Spleen (tissue), 11 donors: Measurements from ENCODE around the gene NEK3. TPM values are rescaled to one million over a fixed set of nuclear protein-coding genes. Genes with fewer than 3 reads are reported as not detected.
"Not testable (repeated sequence)": the region's sequence is repeated elsewhere in the genome, so short reads cannot be mapped to it uniquely, and the experiment has no call there.

Experiments
- DNase-seq: peaks from one replicate; pipeline ENCODE4 v3.0.0-alpha.2; 2020
- H3K27ac ChIP-seq, 8 donors: fragments of 200-600 bp; sonication (generic) in 7 of 8; 1 replicate in 4 of 8; 2 replicates in 4 of 8; pipeline versions ENCODE4 v1.5.0 to v1.8.0; 2016 to 2021; ENCODE audit warnings: inconsistent platforms in 4 of 8, mild to moderate bottlenecking in 4 of 8, moderate library complexity in 1 of 8
- H3K27me3 ChIP-seq, 7 donors: fragments of 200-600 bp; sonication (generic) in 6 of 7; replicated peaks in 1 of 7; 1 replicate in 4 of 7; 2 replicates in 3 of 7; pipeline versions ENCODE4 v1.5.0 to v1.8.0; 2016 to 2021; ENCODE audit warnings: inconsistent platforms in 3 of 7, mild to moderate bottlenecking in 1 of 7
- H3K36me3 ChIP-seq, 6 donors: fragments of 200-600 bp; sonication (generic) in 5 of 6; 1 replicate in 4 of 6; 2 replicates in 2 of 6; pipeline versions ENCODE4 v1.5.0 to v1.8.0; 2016 to 2021; ENCODE audit warnings: inconsistent platforms in 2 of 6
- H3K4me1 ChIP-seq, 6 donors: fragments of 200-600 bp; sonication (generic) in 5 of 6; 1 replicate in 3 of 6; 2 replicates in 3 of 6; pipeline versions ENCODE4 v1.5.0 to v1.8.0; 2016 to 2021; ENCODE audit warnings: inconsistent platforms in 3 of 6
- H3K4me3 ChIP-seq, 8 donors: fragments of 200-600 bp; sonication (generic) in 7 of 8; 1 replicate in 4 of 8; 2 replicates in 4 of 8; pipeline versions ENCODE4 v1.5.0 to v1.8.0; 2016 to 2021; ENCODE audit warnings: inconsistent platforms in 4 of 8, mild to moderate bottlenecking in 4 of 8, moderate library complexity in 2 of 8
- H3K9me3 ChIP-seq, 8 donors: fragments of 200-600 bp; sonication (generic) in 7 of 8; 1 replicate in 4 of 8; 2 replicates in 4 of 8; pipeline versions ENCODE4 v1.5.0 to v1.8.0; 2016 to 2021; ENCODE audit warnings: inconsistent platforms in 4 of 8
- POLR2A ChIP-seq, 3 donors: fragments of 450-650 bp; IDR thresholded peaks; one replicate each; pipeline ENCODE4 v1.5.1; 2017; ENCODE audit warnings: antibody characterized with exemption in 3 of 3, mild to moderate bottlenecking in 1 of 3
- POLR2AphosphoS5 ChIP-seq, 3 donors: sonication (generic); formaldehyde crosslinking; IDR thresholded peaks; one replicate each; pipeline ENCODE4 v1.5.1; 2017; ENCODE audit warnings: antibody characterized with exemption in 3 of 3
- WGBS, 5 donors: extraction: QIAGEN DNeasy Blood & Tissue Kit in 3 of 5; methylation state at CpG; one replicate each; pipeline versions ENCODE4 v1.1.5 to v1.1.7; 2013 to 2018; 5-methylcytosine and 5-hydroxymethylcytosine counted together
- intact Hi-C: fragments of 100-400 bp; cut with DNase I; formaldehyde crosslinking; loops from one replicate; pipeline ENCODE4 v1.15.0; 2023; ENCODE audit warnings: low total_unique reads
- polyA plus RNA-seq, 3 donors: library from polyadenylated mRNA; stranded (reverse); fragments of 200-250 nt; gene quantifications; one replicate each; pipeline ENCODE4 v1.2.1, GENCODE V29; 2013
- total RNA-seq, 7 donors: library from RNA; depleted of rRNA in 3 of 7; stranded (reverse); fragments of >200 nt in 3 of 7; fragmentation: NEBNext Ultra II Directional in 4 of 7; extraction: Animal tissue kit (Norgen Biotek cat#: 25700) in 4 of 7; gene quantifications; one replicate each; pipeline versions ENCODE4 v1.1.0 to v1.2.1, GENCODE V29; 2016 to 2021
- TF ChIP-seq, protein P1 (sequence below), 11 experiments: fragments of 200-600 bp in 7 of 11; fragments of 450-650 bp in 4 of 11; sonication (generic) in 4 of 11; IDR thresholded peaks in 8 of 11; conservative IDR thresholded peaks in 3 of 11; 1 replicate in 7 of 11; 2 replicates in 4 of 11; pipeline versions ENCODE4 v1.4.0 to v1.8.0; 2016 to 2021; ENCODE audit warnings: antibody characterized with exemption in 11 of 11, inconsistent platforms in 4 of 11, mild to moderate bottlenecking in 1 of 11
- donor health status: healthy with polysubstance abuse.
- donor health status: DM: no; HTN: no; CAD: no; lungs with moderate emphysema.
- donor health status: DM: no; HTN: no; CAD: no.
- donor health status: Bipolar disorder and iron deficiency.
- donor health status: healthy.
- donor health status: DM: no; HTN: no; CAD: no.
- donor health status: DM: yes; HTN: yes; CAD: no.

NEK3 gene
- total and polyA plus RNA-seq, 10 donors = 6.7 to 41.4 (median 12.6) TPM

- Histone ChIP-seq H3K9me3 (no peaks in the 10 kb centered on the region), H3K27ac (no peak overlapping the region), H3K4me3 (no peak overlapping the region), H3K27me3 (no peaks in the 10 kb centered on the region), H3K4me1 (peaks cover 0 to 7% (median 0%) of the 10 kb centered on the region in 6 donors), H3K36me3 (peaks cover 0 to 100% (median 57%) of the 10 kb centered on the region in 6 donors)
- no peak for DNase-seq
- WGBS, 5 donors = 74 to 85% (median 82%) methylated on average over 3 of the region's 3 CpGs
- intact Hi-C loops = no loop called here
- TF ChIP-seq POLR2AphosphoS5 (IDR thresholded peaks at IDR 0.05) (no peak), POLR2A (IDR thresholded peaks at IDR 0.05) (no peak)
- TF ChIP-seq, protein P1, sequence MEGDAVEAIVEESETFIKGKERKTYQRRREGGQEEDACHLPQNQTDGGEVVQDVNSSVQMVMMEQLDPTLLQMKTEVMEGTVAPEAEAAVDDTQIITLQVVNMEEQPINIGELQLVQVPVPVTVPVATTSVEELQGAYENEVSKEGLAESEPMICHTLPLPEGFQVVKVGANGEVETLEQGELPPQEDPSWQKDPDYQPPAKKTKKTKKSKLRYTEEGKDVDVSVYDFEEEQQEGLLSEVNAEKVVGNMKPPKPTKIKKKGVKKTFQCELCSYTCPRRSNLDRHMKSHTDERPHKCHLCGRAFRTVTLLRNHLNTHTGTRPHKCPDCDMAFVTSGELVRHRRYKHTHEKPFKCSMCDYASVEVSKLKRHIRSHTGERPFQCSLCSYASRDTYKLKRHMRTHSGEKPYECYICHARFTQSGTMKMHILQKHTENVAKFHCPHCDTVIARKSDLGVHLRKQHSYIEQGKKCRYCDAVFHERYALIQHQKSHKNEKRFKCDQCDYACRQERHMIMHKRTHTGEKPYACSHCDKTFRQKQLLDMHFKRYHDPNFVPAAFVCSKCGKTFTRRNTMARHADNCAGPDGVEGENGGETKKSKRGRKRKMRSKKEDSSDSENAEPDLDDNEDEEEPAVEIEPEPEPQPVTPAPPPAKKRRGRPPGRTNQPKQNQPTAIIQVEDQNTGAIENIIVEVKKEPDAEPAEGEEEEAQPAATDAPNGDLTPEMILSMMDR (IDR thresholded peaks at IDR 0.05 in 8 of 11, conservative IDR thresholded peaks at IDR 0.05 in 3 of 11) = no peak
Measured at GRCh38 chr13:52173373-52173772, 14.0 kb upstream of the NEK3 start.

DNA sequence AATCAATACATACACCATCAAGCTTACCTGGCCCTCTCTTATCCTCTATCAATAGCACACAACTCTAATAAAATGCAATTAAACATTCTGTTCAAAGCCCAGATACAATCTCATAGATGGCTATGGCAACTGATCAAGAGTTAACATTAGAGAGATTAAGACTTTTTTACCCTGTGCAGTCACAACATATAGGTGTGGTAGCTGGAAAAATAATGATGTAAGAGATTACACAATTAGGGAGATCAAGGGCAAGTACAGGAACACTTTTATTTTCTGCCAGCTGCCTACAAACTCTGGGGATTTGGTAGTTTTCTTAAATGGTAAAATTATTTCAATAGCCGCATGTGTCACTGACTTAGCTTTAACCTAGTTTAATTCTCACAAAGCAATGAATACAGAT is 12.3 kb upstream of the NEK3 start:
- WGBS, 5 donors = 88 to 100% (median 97%) methylated on average over 1 of the region's 1 CpG
- H3K4me1 ChIP-seq, intact Hi-C loops, H3K4me3 ChIP-seq, H3K27ac ChIP-seq, H3K9me3 ChIP-seq, H3K27me3 ChIP-seq, DNase-seq: not testable (repeated sequence)
- peaks cover 0 to 100% (median 57%) of the 10 kb centered on the region in 6 donors for H3K36me3 ChIP-seq

DNA sequence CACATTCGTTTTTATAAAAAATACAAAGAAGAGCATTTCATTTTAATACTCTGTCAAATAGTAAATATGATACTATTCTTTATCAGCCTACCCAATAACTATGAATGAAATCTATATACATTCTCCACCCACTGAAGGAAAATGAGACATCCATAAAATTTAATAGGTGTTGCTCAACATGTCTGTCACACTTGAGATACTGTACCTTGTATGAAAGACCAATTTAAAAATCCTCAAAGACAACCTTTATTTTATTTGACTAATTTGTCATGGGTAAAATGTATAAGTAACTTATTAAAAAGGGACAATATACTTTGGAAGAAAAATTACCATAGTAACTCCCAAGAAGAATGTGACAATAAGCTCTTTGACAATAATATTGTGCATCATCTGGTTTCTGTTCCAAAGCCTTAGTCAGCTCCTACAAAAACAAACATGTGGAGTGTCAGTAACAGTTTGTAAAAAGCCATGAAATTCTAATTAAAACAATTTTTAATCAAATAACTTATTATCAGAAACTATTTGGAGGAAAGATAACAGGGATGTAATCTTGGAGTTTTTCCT is 11.5 kb upstream of the NEK3 start:
- H3K4me1 ChIP-seq, intact Hi-C loops, H3K27ac ChIP-seq, H3K27me3 ChIP-seq, DNase-seq, H3K9me3 ChIP-seq, H3K4me3 ChIP-seq: not testable (repeated sequence)
- WGBS, 5 donors = 82 to 98% (median 94%) methylated on average over 1 of the region's 1 CpG
- H3K36me3 ChIP-seq = peaks cover 0 to 100% (median 54%) of the 10 kb centered on the region in 6 donors

DNA sequence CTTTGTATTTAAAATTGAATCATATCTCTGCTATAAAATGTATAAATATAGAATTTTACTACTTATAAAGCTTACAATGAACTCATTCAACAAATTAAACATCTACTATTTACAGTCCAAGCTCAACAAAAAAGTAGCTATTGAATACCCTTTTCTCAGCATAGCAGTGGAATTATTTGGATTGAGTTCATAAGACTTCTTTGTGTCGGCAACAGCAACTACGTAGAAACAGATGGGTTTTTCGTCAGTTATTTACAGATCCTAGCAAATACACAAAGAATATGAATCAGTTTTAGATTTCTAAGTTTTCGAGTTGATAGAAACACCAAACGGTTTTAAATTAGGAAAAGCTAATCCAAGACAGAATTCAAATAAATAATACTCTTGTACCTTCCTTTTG is 10.4 kb upstream of the NEK3 start:
- Histone ChIP-seq H3K27ac (no peak overlapping the region), H3K27me3 (no peaks in the 10 kb centered on the region), H3K36me3 (peaks cover 0 to 97% (median 45%) of the 10 kb centered on the region in 6 donors), H3K4me3 (no peak overlapping the region), H3K4me1 (peaks cover 0 to 7% (median 4%) of the 10 kb centered on the region in 6 donors), H3K9me3 (no peaks in the 10 kb centered on the region)
- intact Hi-C loops = no loop called here
- TF ChIP-seq POLR2AphosphoS5 (IDR thresholded peaks at IDR 0.05) = no peak
- no peak for DNase-seq
- 94 to 98% (median 95%) methylated on average over 5 of the region's 5 CpGs for WGBS, 5 donors

GRCh38 chr13:52165411-52165810 is 6.0 kb upstream of the NEK3 start:
- no peak overlapping the region for H3K27ac ChIP-seq
- H3K27me3 ChIP-seq = no peaks in the 10 kb centered on the region
- H3K4me3 ChIP-seq = no peak overlapping the region
- DNase-seq = no peak
- intact Hi-C loops = no loop called here
- H3K9me3 ChIP-seq = no peaks in the 10 kb centered on the region
- no peak for TF ChIP-seq POLR2A (IDR thresholded peaks at IDR 0.05)
- TF ChIP-seq, protein P1 (IDR thresholded peaks at IDR 0.05 in 8 of 11, conservative IDR thresholded peaks at IDR 0.05 in 3 of 11) = no peak
- no peak for TF ChIP-seq POLR2AphosphoS5 (IDR thresholded peaks at IDR 0.05)
- WGBS, 5 donors = 59 to 75% (median 62%) methylated on average over 2 of the region's 2 CpGs
- H3K4me1 ChIP-seq = peaks cover 0 to 16% (median 4%) of the 10 kb centered on the region in 6 donors
- H3K36me3 ChIP-seq = peaks cover 0 to 53% (median 27%) of the 10 kb centered on the region in 6 donors

- TF ChIP-seq POLR2A (IDR thresholded peaks at IDR 0.05) (no peak), POLR2AphosphoS5 (IDR thresholded peaks at IDR 0.05) (no peak)
- TF ChIP-seq, protein P1 (IDR thresholded peaks at IDR 0.05 in 8 of 11, conservative IDR thresholded peaks at IDR 0.05 in 3 of 11) = no peak
- intact Hi-C loops = no loop called here
Measured at GRCh38 chr13:52164989-52165388, 5.6 kb upstream of the NEK3 start.

DNA sequence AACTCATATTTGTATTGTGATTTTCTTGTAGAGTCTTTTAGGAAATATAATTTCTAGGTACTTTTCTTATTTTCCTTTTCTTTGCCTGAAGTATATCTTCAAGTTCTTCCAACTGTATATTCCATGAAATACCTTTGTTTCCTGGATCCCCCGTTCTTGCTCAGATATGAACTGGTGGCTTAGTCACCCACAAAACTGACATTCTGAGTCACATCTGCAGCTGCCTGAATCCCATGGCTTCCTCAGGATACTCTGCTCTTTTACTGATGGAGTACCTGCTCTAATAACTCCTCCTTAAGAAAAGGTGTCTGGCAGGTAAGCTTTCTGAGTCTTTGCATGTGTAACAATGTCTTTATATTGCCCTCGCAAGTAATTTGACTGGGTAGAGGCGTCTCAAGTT is 4.5 kb upstream of the NEK3 start:
- peaks cover 0 to 38% (median 12%) of the 10 kb centered on the region in 6 donors for H3K36me3 ChIP-seq
- H3K27me3 ChIP-seq, DNase-seq, H3K9me3 ChIP-seq, intact Hi-C loops, H3K27ac ChIP-seq, H3K4me3 ChIP-seq: not testable (repeated sequence)
- WGBS, 5 donors = 86 to 95% (median 89%) methylated on average over 3 of the region's 3 CpGs
- peaks cover 6 to 27% (median 12%) of the 10 kb centered on the region in 6 donors for H3K4me1 ChIP-seq

More at GRCh38 chr13:52164989-52165388, 5.6 kb upstream of the NEK3 start:
- H3K4me3 ChIP-seq = no peak overlapping the region
- no peak overlapping the region for H3K27ac ChIP-seq
- peaks cover 0 to 49% (median 22%) of the 10 kb centered on the region in 6 donors for H3K36me3 ChIP-seq
- H3K9me3 ChIP-seq = no peaks in the 10 kb centered on the region
- DNase-seq = no peak
- H3K27me3 ChIP-seq = no peaks in the 10 kb centered on the region
- peaks cover under 1 to 20% (median 7%) of the 10 kb centered on the region in 6 donors for H3K4me1 ChIP-seq
